GM12874 (cell line): Measurements from ENCODE around the gene PCNX1.

Experiments
- TF ChIP-seq, protein P1 (sequence below): IDR thresholded peaks from 2 replicates; pipeline ENCODE4 v1.5.1; 2011; ENCODE audit warnings: low read depth, mild to moderate bottlenecking, control low read depth, low read length, moderate library complexity; ENCODE audit not compliant: insufficient read depth

PCNX1 gene

DNA sequence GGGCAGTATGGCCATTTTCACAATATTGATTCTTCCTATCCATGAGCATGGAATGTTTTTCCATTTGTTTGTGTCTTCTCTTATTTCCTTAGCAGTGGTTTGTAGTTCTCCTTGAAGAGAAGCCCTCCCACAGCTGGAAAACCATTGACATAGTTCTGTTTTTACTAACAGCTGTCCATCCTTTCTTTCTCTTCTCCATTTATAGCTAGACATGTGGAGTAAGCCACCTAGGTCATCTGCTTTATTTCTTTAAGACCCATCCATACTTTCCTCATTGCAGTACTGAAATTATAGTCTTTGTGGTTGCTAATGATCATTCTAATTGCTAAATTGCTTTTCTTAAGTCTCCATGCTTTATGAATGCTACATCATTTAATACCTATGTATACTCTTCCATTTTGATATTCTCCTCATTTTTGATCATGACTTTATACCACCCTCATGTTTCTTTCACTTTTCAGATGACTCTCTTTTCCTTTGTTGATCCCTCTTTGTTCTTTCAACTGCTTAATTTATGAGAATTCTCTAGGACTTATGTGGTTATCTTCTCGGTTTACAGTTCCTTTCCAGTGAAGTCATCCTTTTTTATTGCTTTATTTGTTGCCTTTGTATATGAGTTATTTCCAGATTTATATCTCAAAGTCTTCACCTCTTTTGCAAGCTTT is 114.2 kb downstream of the PCNX1 start:
- TF ChIP-seq, protein P1, sequence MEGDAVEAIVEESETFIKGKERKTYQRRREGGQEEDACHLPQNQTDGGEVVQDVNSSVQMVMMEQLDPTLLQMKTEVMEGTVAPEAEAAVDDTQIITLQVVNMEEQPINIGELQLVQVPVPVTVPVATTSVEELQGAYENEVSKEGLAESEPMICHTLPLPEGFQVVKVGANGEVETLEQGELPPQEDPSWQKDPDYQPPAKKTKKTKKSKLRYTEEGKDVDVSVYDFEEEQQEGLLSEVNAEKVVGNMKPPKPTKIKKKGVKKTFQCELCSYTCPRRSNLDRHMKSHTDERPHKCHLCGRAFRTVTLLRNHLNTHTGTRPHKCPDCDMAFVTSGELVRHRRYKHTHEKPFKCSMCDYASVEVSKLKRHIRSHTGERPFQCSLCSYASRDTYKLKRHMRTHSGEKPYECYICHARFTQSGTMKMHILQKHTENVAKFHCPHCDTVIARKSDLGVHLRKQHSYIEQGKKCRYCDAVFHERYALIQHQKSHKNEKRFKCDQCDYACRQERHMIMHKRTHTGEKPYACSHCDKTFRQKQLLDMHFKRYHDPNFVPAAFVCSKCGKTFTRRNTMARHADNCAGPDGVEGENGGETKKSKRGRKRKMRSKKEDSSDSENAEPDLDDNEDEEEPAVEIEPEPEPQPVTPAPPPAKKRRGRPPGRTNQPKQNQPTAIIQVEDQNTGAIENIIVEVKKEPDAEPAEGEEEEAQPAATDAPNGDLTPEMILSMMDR: no peak

DNA sequence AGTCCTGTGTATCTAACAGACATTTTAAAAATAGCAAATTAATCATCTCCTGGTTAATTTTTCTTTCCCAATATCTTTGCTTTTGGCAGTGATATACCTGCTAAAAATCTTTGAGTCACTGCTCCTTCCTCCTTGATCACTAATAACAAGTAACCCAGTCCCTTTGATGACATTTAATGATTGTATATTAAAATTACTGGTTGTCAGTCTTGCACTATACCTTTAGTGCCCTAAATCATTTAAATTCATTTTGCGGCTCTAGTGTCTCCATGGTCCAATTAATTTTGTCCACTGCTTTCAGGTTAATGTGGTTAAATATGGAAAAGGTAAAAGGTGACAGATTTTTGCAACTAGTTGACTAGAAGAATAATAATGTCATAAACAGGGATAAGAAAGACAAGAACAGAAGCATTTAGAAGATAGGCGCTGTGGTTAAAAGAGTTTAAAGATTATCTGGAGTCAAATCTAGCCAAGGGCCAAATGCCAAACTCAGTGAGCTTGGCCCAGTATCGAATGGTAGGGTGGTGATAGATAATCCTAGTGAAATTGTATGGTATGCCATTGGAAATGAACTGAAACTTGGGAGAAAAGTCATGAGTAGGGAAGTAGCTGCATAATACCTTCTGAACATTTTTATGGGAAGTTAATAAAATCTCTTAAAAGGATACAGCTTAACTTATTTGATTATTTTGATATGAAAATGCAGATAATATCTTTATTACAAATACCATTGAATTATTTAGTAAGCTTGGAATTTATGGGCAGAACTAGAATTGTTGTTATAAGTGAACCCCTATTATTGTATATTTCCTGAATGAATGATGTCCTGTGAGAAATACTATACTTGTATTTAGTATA is 115.0 kb downstream of the PCNX1 start:
- TF ChIP-seq, protein P1: no peak

DNA sequence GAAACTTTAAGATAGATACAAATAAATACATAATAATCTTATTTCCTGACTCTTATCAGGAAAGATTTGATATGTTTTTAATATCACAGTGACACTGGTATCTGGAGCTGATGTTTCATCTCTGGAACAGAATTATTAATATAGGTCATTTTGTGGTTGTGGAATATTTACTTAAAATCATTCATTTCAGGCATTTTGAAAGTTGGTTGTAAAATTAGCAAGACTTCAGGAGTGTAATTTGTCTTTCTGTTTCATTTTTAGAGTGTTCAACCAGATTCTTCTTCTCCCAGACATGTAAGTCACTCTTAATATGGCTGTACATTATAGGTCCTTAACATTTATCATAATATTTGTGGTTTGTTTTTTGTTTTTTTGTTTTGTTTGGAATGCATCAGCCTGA is 115.7 kb downstream of the PCNX1 start:
- TF ChIP-seq, protein P1: no peak

DNA sequence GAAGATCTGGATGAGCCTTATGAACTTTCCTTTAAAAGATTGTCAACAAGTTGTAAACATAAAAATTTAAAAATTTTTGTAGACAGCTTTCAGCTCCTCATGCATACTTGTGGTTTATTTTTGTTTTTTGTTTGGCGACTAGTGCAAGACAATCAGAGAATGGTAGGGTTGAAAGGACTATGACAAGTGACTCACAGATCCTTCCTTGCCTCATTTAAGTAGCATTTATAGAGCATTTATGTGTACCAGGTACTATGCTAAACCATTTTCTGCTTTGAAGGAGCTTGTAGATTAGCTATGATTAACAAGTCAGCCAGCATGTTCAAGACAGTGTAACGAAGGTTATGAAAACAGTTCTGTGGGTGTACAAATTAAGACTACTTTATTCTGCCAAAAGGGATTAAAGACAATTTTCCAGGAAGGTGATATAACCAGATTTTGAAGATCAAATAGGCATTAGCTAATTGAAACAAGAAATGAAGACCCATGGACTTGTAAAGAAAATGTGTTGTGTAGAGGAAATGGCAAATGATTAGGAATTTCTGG is 122.0 kb downstream of the PCNX1 start:
- TF ChIP-seq, protein P1: no peak

DNA sequence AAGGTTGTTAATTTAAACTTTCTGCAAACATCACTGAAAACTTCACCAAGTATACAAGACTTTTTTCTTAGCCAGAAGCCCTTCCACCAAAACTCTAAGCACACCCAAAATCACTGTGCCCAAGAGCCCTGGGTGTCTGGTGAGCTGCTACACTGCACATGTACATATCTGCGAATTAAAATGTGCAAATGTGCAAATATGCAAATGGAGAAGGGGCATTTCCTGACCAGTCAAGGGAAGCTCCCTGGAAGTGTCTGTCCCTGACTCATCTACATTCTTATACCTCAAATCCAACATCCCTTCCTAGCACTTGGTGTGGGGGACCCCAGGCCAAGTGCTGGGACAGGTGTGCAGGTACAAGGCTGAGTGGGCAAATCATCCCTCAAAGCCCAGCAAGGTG is 123.7 kb downstream of the PCNX1 start:
- TF ChIP-seq, protein P1: no peak

DNA sequence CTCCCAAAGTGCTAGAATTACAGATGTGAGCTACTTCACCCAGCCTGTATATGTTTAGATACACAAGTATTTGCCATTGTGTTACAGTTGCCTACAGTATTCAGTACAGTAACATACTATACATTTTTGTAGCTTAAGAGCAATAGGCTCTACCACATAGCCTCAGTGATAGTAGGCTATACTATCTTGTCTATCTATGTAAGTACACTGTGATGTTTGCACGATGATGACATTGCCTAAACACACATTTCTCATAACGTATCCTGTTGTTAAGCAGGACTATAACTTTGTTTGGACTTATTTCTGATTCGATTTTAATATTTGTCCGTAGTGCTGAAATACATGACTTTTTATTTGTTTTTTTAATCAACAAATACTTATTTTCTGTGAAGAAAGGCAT is 129.2 kb downstream of the PCNX1 start:
- TF ChIP-seq, protein P1: no peak

DNA sequence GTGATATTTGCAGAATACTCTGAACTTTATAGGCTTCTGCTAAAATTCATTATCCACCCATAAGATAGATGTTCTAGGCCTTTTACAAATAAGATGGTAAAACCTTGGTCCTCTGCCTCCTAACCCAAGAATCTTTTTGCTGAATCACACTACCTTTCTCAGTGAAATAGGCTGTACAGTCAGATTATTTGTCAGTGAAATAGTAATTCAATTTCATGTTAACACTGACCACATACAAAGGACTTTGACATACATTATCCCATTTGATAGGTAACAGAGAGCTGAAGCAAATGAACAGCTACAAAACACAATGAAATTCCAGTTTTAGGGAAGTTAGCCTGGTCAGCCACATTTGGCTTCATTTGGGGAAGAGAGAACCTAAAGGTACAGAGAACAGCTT is 141.1 kb downstream of the PCNX1 start:
- TF ChIP-seq, protein P1: no peak
